Stimulated activated CD4-positive, alpha-beta T cell treated with anti-CD3 and anti-CD28 coated beads, Interleukin-1b, Interleukin-23, amount 100 ng/mL, for 48 hours (primary cell): ENCODE data around the gene TECPR1.
"Not testable (repeated sequence)": the region's sequence is repeated elsewhere in the genome, so short reads cannot be mapped to it uniquely, and the experiment has no call there.

Source experiments
- DNase-seq: peaks from one replicate; pipeline ENCODE4 v3.0.0-alpha.2; 2020

TECPR1 gene

DNA sequence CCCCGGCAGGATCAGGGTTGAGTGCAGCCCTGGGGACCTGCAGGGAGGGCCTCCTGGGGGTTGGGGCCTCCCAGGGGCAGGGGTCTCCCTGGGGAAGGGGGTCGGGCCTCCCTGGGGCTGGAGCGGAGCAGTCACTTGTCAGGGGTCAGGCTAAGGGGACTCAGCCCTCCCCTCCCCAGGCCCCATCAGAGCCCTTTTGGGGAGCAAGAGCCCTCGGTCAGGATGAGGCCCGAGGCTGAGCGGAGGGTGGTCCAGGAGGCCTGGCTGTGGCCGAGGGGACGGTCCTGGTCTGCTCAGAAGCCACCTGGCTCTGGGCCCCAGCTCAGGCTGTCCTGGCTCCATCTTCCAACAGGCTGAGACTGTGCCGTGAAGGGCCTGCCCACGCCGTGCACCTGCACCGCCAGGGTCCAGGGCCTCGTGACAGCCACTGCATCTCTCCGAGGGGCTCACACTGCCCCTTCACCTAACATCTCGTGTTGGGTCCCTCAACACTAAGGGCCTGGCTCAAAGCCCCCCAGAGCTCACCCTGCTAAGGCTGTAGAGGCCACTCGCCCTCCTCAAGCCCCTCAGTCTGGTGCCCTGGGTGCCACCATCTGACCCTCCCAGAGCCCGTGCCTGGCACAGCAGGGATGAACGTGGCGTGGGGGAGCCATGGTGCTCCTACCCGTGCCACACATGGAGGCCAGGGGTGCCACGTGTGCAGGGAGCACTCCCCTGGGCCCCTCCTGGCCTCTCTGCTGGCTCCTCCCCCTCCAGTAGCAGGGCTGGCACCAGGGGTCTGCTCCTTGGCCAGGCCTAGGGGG, 27.9 kb downstream of the TECPR1 start:
- no peak for DNase-seq

DNA sequence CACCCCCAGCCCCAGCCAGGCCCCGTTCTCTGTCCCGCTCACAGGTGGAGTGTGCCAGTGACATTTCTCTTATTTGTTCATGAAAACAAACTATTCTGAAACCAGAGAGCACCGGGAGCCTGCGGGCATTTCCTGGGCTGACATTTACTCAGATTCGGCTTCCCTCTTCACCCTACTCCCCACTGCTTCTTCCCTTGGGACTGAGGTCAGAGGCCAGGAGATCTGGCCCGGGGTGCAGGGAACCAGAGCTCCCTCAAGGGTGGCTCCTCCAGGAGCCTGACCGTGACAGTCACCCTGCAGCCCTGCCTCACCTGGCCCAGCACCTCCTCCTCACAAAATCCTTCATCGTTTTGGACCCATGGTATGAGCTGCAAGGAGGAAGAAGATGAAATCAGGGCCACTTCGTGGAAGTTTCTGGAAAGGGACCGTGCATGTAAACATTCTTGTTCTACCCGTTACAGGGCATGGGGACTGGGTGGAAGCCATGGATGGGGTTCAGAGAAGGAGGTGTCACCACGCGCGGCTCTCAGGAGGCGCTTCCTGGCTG, 28.6 kb downstream of the TECPR1 start:
- no peak for DNase-seq

DNA sequence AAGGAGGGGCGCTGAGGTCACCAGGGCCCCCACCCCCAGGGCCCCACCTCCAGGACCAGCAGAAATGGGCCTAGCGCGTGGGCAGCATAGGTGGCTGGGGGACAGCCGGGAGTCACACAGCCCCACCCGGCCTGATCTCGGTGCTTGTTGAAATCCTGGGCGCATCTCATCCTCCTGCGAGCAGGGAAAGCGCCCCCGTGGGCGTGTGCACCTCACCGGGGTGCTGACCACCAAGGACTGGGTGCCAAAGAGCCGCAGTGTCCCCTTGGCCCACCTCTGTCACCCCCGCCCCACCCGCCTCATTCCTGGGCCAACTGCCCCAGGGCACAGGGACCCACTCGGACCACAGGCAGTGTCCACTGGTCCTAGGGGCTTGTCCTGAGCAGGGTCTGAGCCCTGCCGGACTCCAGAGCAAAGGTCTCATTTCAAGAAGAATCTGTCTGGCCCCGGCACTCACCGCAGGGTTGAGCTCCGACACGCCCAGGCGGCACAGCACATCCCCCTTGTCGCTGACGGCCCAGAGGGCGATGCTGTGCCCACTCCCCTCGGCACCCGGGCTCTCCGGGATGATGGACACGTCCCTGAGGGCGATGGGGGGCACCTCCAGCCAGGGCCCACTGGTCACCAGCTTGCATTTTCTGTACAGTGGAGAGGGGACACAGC, 29.4 kb downstream of the TECPR1 start:
- DNase-seq, result no peak

DNA sequence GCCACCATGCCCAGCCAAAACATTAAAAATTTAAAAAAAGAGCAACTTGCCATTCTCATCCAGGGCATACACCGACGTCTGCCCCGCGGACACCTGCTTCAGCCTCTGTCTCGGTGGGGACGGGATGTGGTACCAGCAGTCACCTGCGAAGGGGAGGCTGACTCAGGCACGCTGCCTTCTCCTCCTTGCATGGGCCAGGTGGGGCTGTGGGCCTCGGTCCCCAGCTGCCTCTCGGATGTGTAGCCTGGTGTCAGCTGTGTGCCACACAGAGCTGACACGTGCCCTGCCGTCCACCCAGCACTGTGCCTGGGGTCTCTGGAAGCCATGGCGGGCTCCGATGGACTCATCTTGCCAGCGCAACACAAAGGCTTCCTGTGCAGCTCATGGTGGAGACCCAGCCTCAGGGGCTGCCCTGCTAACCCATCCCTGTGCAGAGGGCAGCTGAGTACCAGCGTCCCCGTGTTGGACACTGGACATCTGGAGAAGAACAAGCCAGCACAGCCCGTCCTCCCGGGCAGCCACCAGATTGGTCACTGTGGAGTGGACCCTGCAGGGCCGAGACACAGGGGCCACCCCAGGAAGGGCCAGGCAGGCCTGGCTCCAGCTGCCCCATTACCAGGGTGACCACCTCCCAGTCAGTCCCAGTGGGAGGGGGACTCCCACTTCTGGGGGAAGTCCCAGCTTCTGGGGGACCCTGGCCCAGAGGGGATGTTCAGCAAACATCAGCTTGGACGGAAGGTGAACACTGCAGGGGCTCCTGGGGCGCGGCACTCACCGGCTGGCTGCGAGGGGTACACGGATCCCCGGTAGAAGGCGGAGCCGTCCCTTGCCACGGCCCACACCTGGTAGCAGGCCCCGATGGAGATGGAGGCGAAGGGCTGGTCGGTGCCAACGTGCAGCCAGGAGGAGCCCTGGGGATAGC, 30.2 kb downstream of the TECPR1 start:
- DNase-seq, result no peak

DNA sequence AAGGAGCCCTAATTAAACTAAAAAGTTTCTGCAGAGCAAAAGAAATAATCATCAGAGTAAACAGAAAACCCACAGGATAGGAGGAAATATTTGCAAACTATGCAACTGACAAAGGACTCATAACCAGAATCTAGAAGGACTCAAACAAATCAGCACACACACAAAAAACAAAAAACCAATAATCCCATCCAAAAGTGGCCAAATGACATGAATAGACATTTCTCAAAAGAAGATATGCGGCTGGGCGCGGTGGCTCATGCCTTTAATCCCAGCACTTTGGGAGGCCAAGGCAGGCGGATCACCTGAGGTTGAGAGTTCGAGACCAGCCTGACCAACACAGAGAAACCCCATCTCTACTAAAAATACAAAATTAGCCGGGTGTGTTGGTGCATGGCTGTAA, 32.6 kb downstream of the TECPR1 start:
- DNase-seq, result not testable (repeated sequence)

DNA sequence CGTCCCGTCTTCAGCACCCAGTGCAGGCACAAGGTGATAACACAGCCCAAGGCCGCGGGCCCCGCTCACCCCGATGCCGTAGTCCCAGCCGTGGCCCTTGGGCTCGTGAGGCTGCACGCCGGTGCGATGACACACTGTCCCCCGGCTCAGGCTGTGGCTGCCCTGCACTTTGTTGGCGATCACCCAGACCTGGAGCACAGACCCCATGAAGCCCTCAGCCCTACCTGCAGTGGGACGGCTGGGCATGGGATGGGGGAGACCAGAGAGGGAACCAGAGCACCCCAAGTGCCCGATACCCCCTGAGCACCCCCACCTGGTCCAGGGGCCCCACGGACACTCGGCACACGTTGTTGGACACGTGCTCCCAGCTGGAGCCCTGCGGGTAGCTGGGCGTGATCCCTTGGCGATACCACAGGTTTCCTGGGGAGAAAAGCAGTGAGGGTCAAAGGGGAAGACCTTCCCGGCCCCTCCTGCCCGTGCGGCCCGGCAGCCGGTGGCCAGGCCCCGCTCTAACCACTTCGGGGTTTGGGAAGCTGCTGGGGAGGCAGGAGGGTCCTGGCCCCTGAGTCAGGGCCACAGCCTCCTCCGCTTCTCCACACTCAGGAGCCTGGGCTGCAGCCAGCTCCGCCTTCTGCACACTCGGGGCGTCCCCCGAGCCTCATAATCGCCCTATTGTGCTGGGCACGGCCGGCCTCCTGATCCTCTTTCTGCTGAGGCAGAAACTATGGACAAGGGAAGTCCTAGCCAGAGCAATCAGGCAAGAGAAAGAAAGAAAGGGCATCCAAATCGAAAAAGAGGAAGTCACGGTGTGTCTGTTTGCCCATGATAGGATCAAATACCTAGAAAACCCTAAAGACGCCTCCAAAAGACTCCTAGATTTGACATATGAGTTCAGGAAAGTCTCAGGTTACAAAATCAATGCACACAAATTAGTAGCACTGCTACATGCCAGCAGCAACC, 34.1 kb downstream of the TECPR1 start:
- no peak for DNase-seq

DNA sequence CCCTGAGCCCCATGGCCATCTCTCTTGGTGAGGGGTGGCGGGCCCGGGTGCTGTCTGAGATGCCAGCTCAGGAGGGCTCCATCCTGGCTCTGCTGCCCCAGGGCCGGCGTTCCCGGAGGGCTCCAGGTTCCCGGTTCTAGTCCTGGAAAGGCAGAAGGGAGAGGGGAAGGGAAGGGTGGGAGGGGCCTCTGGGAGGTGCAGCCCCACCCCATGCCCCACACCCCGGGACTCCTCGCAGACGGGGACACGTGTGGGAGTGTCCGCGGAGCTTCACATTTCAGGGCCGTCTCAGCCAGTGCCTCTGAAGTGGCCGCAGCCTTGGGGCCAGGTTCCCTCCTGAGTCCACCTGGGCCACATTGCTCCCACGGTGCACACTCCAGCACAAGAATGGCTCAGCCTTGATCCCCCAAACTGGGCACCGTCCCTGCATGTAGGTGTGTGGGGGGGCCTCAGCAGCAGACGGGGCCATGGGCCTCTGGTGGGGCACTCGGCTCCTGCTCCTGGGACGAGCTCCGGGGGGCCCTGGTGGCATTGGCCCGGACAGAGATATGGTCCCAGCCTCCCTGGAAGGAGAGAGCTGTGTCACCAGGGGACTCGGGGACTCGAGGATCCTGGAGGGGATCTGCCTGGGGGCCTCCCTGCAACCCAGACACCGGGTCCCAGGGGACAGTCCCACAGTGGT, 35.0 kb downstream of the TECPR1 start:
- DNase-seq, result no peak

DNA sequence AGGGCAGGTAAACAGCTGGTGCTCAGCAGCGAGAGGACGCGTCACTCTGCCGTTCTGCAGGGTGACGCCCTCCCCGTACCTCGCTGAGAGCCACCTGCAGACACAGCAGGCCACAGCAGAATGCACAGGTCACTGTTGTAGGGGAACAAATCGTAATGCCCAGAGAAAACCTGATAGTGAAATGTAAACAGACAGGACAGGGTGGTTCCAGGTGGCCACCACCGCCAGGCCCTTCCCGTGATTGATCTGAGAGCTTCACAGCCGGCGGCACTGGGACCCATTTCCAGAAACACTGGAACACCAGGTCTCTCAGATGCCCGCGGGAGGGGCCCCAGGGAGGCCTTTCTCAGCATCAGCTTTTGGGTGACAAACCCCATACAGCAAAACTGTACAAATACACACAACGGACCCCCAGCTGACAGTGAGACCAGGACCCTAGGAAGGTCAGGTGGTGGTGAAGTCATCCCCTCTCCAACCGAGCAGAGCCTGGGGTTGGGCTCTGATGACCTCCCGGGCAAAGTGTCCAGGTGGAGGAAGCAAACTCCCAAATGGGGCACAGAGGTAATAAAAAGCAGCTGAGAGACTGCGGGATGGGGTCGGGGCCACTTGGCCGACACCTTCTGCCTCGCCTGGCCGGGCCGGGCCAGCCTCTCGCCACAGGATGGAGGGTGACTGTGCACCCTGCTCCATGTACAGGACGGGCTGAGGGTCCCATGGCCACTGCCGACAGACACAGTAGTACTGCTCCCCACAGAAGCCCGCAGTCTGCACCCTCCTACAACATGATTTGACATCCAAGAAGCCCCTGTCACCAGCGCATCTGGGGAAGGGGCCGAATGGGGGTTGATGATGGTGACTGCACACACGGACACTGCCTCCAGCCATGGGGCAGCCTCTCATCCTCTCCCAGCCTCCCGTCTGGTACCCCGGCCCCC, 36.2 kb downstream of the TECPR1 start:
- DNase-seq, result no peak

DNA sequence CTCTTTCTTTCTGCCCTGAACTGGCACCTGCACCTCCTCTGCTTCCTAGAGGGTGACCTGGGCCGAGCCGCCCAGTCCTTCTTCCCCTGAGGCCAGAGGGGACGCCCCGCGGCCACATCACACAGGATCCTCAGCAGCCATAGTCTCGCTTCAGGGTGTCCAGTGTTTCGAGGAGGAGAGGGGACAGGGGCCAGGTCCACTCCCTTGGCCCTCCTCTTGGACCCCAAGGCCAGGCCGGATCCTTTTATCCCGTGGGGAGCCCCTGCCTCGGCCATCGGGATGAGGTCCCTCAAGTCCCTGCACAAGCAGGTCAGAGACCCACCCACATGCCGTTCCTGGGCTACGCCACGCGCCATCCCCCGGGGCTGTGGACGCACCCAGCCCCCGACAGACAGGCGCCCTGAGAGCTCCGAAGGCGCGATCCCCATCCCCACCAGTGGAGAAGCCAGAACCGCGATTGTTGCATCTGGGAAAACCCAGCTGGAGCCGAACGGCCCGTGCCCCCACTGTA, 37.2 kb downstream of the TECPR1 start:
- DNase-seq, result no peak

DNA sequence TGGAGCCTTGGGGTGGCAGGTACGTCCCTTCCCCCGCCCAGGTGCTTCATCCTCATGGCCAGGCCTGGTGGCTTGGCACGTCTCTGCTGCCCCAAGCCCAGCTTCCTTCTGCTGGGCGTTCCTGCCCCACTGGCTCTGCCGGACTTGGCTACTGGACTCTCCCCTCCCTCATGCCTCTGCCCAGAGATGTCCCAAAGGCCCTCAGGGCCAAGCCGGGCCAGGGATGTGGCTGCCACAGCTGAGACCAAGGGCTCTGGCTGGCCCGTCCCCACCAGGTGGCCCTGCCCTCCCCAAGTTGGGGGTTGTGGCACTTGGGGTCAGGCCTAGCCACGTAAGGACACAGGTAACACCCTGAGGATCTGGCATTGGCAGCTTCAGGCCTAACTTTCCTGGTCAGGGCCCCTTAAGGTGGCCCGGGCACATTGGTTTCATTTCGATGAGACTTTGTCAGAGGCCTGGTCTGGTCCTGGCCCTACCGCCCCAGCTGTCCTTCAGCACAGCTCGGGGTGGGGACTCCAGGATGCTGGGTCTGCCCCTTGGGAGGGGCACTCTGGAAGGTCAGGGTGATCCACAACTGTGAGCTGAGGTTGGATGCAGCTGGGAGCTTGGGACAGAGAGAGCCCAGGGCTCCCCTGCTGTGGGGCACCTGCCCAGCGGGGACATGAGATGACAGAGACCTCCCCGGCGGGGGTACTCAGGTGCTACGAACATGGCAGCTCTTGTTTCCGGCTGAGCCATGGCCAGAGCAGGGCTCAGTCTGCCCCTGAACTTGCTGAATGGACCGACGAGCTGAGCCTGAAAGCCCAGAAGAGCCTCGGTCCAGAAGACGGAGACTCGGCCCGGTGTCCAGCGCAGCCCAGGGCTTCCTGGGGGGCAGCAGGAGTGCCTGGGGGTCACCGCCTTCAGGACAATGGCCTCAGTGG, 37.9 kb downstream of the TECPR1 start:
- DNase-seq, result no peak

DNA sequence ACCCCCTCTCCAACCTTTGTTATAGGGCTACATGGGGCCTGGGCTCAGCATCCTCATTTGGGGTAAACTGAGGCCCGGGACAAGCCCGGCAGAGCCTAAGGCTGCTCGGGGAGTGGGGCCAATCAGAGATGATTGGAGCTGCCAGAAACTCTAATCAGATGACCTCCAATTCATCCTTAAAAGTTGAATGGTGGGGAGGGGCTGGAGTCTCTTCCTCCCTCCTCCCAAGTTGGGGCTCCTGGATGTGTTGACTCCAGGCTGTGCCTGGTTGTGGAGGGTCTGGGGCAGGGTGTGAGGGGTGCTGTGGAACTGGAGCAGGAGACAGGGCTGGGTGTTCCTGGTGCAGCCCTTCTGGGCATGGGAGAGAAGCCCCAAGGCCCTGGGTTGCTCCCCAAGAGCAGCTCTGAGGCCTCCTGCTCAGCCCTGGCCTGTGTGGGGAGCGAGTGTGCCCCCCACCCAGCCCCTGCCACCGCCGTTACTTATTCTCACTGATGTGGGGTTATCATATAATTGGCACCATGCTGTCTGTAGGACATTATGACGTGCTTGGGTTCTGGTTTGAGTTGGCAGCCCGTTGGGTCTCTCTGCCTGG, 38.6 kb downstream of the TECPR1 start:
- no peak for DNase-seq

DNA sequence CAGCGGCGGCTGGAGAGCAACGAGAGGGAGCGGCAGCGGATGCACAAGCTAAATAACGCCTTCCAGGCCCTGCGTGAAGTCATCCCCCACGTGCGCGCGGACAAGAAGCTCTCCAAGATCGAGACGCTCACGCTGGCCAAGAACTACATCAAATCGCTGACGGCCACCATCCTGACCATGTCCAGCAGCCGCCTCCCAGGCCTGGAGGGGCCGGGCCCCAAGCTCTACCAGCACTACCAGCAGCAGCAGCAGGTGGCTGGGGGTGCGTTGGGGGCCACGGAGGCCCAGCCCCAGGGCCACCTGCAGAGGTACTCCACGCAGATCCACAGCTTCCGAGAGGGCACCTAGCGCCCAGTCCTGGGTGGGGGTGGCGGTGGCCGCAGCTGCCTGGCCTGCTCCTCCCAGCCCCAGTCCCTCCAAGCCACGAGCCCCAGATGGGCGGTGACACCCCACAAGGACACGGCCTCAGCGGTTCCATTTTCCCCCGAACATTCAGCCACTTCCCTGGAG, 39.4 kb downstream of the TECPR1 start:
- DNase-seq, result no peak

DNA sequence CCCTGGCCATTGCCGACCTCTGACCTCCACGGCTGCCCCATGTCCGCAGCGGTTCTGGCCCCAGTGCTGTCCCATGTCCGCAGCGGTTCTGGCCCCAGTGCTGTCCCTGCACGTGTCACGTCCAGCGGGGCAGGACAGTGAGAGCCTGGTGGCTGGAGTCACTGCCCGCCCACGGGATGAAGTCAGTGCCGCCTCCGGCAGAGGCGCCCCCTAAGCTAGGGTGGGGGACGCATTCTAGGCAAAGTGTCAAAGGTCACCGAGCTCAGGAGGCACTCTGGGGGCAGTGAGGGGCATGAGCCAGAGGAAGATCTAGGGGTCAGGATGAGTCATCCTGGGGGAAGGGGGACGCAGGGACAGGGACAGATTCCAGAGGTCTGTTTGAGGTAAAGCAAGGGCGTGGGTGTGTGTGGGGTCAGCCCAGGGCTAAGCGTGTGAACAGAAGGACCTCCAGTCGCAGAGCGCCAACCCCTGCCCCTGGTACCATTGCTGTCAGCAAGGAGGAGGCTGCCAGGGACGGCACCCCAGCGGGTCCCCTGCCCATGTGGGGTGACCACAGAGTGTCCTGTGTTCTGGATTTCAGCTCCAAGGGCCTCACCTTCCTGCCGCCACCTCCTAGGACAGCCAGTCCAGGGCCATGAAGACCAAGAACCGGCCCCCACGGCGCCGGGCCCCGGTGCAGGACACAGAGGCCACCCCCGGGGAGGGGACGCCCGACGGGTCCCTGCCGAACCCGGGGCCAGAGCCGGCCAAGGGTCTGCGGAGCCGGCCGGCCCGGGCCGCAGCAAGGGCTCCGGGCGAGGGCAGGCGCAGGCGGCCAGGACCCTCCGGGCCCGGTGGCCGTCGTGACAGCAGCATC, 40.1 kb downstream of the TECPR1 start:
- DNase-seq, result no peak

DNA sequence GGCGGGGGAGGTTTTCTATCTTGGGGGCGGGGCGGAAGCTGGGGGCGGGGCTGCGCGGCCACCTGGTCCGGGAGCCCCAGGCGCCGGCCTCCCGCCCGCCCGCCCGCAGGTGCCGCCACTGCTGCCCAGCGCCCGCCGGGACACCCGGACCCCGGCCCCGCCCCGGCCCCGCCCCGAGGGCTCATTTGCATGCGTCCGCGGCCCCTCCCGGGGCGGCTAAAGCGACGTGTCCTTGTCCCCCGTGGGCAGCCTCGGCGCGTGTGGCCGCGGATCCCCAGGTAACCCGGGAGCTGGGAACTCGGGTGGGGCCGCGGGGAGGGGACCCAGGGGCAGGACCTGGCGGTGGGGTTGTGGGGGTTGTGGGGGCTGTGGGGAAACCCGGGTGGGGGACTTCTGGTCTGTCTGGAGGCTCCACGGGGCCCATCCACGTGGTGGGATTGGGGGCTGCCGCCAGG, 40.8 kb downstream of the TECPR1 start, which contains the start of gene BHLHA15:
Gene BHLHA15 (plus strand): TSS at position 219 of the 455 bp plus-strand sequence. CDS start 871 bp downstream, outside the sequence.
- DNase-seq, result peak; percentile 24

DNA sequence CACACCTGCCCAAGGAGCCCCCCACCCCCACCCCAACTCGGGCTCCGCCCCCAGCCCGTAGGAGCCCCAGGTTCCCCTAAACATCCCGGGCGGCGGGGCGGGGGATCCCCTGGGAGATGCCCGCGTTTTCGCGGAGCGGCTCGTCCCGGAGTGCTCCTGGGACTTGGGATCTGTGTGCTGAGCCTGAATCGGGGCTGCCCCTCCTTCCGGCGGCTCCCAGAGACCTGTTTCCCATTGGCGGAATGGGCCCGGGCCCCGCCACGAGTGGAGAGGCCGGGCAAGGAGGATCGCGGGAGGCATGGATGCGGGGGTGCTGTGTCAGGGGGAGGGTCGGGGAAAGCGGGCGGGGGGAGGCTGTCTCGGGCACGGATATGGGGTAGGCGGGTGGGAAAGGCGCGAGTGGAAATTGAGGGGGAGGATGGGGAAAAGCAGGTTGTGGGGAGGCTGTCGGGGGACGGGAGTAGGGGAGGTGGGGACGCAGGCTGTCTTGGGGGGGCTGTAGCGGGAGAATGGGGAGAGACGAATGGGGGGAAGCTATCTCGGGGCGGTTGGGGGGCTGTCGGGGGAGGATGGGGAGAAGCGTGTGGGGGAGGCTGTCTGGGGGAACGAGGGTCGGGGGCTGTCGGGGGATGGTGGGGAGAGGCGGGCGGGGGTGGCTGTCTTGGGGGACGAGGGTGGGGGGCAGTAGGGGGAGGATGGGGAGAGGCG, 41.4 kb downstream of the TECPR1 start:
- no peak for DNase-seq
